Measurements from ENCODE around the gene SLC9A3. TPM values are rescaled to one million over a fixed set of nuclear protein-coding genes. Genes with fewer than 3 reads are reported as not detected.
A peak's percentile ranks its signal among the peaks of the same experiment; 100 is the strongest.

SLC9A3 gene
- total RNA-seq, 4 donors from 2014 or later: 2.4 to 3.8 (median 3.5) TPM

- Histone ChIP-seq H3K36me3 (no peaks in the 10 kb centered on the region), H3K4me3 (peak overlapping the region in 2 of 4 donors; percentile 5 to 37), H3K27ac (no peak overlapping the region), H3K27me3 (peaks cover 15 to 100% (median 27%) of the 10 kb centered on the region in 4 donors), H3K4me1 (peaks cover 8 to 38% (median 25%) of the 10 kb centered on the region in 3 donors), H3K9me3 (no peaks in the 10 kb centered on the region)
- no peak for TF ChIP-seq POLR2A (IDR thresholded peaks at IDR 0.05)
- TF ChIP-seq, protein P1, sequence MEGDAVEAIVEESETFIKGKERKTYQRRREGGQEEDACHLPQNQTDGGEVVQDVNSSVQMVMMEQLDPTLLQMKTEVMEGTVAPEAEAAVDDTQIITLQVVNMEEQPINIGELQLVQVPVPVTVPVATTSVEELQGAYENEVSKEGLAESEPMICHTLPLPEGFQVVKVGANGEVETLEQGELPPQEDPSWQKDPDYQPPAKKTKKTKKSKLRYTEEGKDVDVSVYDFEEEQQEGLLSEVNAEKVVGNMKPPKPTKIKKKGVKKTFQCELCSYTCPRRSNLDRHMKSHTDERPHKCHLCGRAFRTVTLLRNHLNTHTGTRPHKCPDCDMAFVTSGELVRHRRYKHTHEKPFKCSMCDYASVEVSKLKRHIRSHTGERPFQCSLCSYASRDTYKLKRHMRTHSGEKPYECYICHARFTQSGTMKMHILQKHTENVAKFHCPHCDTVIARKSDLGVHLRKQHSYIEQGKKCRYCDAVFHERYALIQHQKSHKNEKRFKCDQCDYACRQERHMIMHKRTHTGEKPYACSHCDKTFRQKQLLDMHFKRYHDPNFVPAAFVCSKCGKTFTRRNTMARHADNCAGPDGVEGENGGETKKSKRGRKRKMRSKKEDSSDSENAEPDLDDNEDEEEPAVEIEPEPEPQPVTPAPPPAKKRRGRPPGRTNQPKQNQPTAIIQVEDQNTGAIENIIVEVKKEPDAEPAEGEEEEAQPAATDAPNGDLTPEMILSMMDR (IDR thresholded peaks at IDR 0.05): no peak
- 29 to 45% methylated on average over 2 to 15 of the region's 55 CpGs for WGBS, 2 donors
- intact Hi-C loops (cut with DNase I): no loop called here
- DNase-seq: no peak
Observed at GRCh38 chr5:528629-529511, 4.6 kb upstream of the SLC9A3 start.

GRCh38 chr5:527646-528628 is 3.7 kb upstream of the SLC9A3 start:
- intact Hi-C loops (cut with DNase I): no loop called here
- Histone ChIP-seq H3K27ac (no peak overlapping the region), H3K9me3 (no peaks in the 10 kb centered on the region), H3K36me3 (no peaks in the 10 kb centered on the region), H3K4me3 (peak overlapping the region in 2 of 4 donors; percentile 5 to 37), H3K27me3 (peaks cover 15 to 100% (median 27%) of the 10 kb centered on the region in 4 donors), H3K4me1 (peaks cover 16 to 47% (median 29%) of the 10 kb centered on the region in 3 donors)
- no peak for DNase-seq
- 51 to 80% methylated on average over 1 to 11 of the region's 66 CpGs for WGBS, 2 donors
- TF ChIP-seq POLR2A (IDR thresholded peaks at IDR 0.05): no peak
- TF ChIP-seq, protein P1 (IDR thresholded peaks at IDR 0.05): no peak

- TF ChIP-seq, protein P1 (IDR thresholded peaks at IDR 0.05): no peak
- TF ChIP-seq POLR2A (IDR thresholded peaks at IDR 0.05): no peak
- H3K4me1 ChIP-seq: peaks cover 16 to 49% (median 29%) of the 10 kb centered on the region in 3 donors
- no peaks in the 10 kb centered on the region for H3K36me3 ChIP-seq
- H3K4me3 ChIP-seq: no peak overlapping the region
- intact Hi-C loops (cut with DNase I): no loop called here
- WGBS, 2 donors: no CpG with 5 or more reads among the region's 14 CpGs
- no peaks in the 10 kb centered on the region for H3K9me3 ChIP-seq
- DNase-seq: no peak
- H3K27me3 ChIP-seq: peaks cover 15 to 100% (median 28%) of the 10 kb centered on the region in 4 donors
- H3K27ac ChIP-seq: no peak overlapping the region
Observed at GRCh38 chr5:526456-527088, 2.3 kb upstream of the SLC9A3 start.

DNA sequence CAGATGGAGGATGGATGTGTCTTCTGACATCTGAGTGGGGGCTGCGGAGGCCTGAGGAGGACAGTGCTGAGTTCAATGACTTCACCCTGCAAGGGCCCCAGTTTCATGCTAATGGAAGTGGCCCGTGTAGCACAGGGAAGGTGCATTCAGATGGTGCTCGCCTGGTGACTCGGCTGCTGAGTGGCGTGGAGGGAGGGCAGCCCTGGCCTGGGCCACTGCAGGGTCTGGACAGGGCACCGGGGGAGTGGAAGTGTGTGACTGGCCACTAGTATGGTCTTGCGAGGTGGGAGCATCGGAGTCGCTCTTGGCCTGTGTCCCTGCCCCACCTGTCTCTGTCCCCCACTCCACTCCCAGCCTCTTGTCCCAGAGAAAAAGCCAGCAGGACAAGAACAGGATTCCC is 1.7 kb upstream of the SLC9A3 start:
- no peak for DNase-seq
- 55 to 58% methylated on average over 8 to 9 of the region's 9 CpGs for WGBS, 2 donors
- H3K9me3 ChIP-seq: no peaks in the 10 kb centered on the region
- H3K36me3 ChIP-seq: no peaks in the 10 kb centered on the region
- H3K4me3 ChIP-seq: no peak overlapping the region
- H3K27me3 ChIP-seq: peaks cover 15 to 100% (median 28%) of the 10 kb centered on the region in 4 donors
- intact Hi-C loops (cut with DNase I): no loop called here
- TF ChIP-seq POLR2A (IDR thresholded peaks at IDR 0.05): no peak
- TF ChIP-seq, protein P1 (IDR thresholded peaks at IDR 0.05): no peak
- H3K4me1 ChIP-seq: peaks cover 16 to 49% (median 29%) of the 10 kb centered on the region in 3 donors
- no peak overlapping the region for H3K27ac ChIP-seq

Data from esophagus squamous epithelium (tissue), 5 donors.